H54 (cell line): ENCODE results near the gene DNAJC5G.

Experiments used
- DNase-seq: peaks from one replicate; pipeline ENCODE4 v3.0.0; 2011; ENCODE audit warnings: low spot score, mixed read lengths; ENCODE audit not compliant: insufficient read length
- FAIRE-seq: peaks from 3 replicates; lab custom pipeline; 2011; peaks lifted over from hg19 to GRCh38; lab: Jason Lieb, UNC
- POLR2A ChIP-seq: IDR thresholded peaks from 2 replicates; pipeline ENCODE4 v1.6.1; 2011; ENCODE audit warnings: low read depth, mild to moderate bottlenecking, low read length

Gene DNAJC5G, protein sequence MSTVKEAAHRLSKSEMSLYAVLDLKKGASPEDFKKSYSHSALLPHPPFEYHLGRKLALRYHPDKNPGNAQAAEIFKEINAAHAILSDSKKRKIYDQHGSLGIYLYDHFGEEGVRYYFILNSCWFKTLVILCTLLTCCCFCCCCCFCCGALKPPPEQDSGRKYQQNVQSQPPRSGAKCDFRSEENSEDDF

DNA sequence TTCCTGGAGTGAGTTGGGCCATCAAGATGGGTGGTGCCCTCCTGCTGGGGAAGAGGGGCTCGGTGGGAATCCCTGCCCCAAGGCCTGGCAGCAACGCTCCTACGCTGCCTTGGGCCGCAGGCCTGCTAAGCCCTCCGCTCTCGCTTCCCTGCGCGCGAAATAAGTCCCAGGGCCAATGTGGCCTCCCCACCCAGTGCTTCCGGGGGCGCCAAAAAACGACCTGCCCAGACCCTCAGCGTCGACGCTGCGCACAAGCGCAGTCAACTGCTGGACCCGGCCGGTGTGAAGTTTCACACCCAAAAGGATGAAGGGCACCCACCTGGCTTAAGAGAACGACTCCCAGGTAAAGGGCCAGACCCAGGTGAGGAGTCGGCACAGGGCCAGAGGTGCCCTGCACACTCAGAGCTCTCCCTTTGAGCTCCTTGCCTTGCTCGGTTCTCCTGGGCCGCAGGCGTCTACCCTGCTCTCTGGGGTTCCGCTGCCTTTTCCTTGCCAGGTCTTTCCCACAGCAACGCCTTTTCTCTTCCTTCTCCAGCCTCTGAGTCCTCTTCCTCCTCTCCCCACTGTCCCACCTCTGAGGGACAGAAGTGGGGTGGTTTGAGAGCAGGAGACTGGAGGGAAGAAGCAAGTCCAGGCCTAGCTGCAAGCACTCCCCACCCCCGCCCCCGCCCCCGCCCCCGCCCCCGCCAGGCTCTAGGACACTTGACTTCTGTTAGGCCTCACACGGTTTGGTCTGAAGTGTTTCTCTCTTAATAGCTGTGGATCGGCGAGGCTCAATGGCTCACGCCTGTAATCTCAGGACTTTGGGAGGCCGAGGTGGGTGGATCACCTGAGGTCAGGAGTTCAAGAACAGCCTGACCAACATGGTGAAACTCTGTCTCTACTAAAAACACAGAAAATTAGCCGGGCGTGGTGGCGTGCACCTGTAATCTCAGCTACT is at the start of gene DNAJC5G:
Gene DNAJC5G, plus strand, starts transcription at position 223 of the 940 bp plus-strand sequence. CDS start 1,296 bp downstream, outside the sequence.
- no peak for TF ChIP-seq POLR2A
- DNase-seq (no peak), FAIRE-seq (no peak)

GRCh38 chr2:27225526-27225925 is 49.7 kb upstream of the DNAJC5G start:
- no peak for TF ChIP-seq POLR2A
- FAIRE-seq, result no peak
- no peak for DNase-seq

GRCh38 chr2:27227501-27227900 is 47.7 kb upstream of the DNAJC5G start:
- no peak for TF ChIP-seq POLR2A
- DNase-seq, result no peak
- FAIRE-seq, result no peak

DNA sequence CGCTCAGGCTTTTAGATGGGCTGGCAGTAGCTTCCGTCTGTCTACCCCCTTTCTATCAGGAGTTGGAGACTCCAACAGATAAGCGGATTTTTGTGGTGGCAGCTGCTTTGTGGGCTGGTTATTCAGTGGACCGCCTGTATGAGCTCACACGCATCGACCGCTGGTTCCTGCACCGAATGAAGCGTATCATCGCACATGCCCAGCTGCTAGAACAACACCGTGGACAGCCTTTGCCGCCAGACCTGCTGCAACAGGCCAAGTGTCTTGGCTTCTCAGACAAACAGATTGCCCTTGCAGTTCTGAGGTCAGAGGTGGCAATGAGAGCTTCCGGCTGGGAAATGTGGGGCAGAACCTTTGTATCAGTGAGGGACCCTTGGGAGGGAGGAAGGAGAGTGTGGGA is 43.3 kb upstream of the DNAJC5G start:
- FAIRE-seq (no peak), DNase-seq (no peak)
- no peak for TF ChIP-seq POLR2A

- DNase-seq, result no peak
- no peak for TF ChIP-seq POLR2A
- FAIRE-seq, result no peak
These were observed 41.9 kb upstream of the DNAJC5G start for GRCh38 chr2:27233341-27233740.

DNA sequence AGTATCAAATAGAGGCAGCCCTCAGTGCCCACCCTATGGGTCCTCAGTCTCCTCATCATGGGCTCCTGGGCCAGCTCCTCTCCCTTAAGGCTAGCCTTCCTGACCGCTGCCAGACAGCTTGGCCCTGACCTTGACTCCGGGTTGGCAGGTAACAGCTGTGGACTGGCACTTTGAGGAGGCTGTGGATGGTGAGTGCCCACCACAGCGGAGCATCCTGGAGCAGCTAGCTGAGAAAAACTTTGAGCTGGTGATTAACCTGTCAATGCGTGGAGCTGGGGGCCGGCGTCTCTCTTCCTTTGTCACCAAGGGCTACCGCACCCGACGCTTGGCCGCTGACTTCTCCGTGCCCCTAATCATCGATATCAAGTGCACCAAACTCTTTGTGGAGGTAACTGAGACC is 39.1 kb upstream of the DNAJC5G start:
- no peak for DNase-seq
- no peak for FAIRE-seq
- no peak for TF ChIP-seq POLR2A

GRCh38 chr2:27236626-27237025 is 38.6 kb upstream of the DNAJC5G start:
- TF ChIP-seq POLR2A, result no peak
- DNase-seq (no peak), FAIRE-seq (no peak)

DNA sequence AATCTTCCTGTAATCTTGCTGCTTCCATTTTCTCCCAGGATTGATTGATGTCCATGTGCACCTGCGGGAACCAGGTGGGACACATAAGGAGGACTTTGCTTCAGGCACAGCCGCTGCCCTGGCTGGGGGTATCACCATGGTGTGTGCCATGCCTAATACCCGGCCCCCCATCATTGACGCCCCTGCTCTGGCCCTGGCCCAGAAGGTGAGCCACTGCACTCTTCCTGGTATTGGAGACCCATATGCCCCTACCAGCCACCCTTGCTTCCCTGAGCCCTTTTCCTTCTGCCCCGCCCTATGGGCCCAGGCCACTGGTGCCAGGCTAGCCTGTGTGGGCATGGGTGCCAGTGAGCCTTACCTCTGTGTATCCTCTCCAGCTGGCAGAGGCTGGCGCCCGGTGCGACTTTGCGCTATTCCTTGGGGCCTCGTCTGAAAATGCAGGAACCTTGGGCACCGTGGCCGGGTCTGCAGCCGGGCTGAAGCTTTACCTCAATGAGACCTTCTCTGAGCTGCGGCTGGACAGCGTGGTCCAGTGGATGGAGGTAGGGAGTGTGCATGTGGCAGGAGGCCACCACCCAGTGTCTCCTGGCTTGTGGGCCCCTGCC is 37.8 kb upstream of the DNAJC5G start:
- DNase-seq, result no peak
- FAIRE-seq, result no peak

DNA sequence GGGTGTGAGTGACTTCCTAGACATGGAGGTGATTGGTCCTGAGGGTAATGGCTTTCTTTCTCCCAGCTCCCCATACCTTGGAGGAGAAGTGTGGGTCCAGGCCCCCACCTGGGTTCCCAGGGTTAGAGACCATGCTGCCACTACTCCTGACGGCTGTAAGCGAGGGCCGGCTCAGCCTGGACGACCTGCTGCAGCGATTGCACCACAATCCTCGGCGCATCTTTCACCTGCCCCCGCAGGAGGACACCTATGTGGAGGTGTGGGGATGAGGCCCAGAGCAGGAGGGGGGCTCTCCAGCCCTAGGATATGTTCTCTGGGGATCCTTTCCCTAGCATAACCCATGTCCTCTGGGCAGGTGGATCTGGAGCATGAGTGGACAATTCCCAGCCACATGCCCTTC is 36.3 kb upstream of the DNAJC5G start:
- DNase-seq (no peak), FAIRE-seq (no peak)
- no peak for TF ChIP-seq POLR2A

More for the DNA sequence above, 37.8 kb upstream of the DNAJC5G start:
- no peak for TF ChIP-seq POLR2A

DNA sequence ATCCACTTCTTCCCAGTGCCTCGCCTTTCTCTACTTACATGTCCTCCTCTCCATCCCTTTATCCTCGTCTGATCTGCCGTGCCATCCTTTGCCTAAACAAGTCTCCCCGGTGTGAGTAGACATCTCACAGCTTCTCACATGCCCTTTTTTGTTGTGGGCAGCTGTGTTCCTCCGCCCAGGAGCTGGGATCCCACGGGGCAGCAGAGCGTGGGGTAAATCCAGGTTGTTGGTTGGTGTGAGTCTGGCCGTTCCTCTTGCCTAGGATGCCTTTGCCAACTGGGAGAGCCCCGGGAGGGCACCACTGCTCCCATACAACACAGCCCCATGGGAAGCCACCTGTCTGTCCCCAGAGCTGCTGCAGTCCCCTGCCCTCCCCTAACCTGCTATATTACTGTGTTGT is 34.8 kb upstream of the DNAJC5G start:
- TF ChIP-seq POLR2A, result no peak
- DNase-seq, result no peak
- no peak for FAIRE-seq

DNA sequence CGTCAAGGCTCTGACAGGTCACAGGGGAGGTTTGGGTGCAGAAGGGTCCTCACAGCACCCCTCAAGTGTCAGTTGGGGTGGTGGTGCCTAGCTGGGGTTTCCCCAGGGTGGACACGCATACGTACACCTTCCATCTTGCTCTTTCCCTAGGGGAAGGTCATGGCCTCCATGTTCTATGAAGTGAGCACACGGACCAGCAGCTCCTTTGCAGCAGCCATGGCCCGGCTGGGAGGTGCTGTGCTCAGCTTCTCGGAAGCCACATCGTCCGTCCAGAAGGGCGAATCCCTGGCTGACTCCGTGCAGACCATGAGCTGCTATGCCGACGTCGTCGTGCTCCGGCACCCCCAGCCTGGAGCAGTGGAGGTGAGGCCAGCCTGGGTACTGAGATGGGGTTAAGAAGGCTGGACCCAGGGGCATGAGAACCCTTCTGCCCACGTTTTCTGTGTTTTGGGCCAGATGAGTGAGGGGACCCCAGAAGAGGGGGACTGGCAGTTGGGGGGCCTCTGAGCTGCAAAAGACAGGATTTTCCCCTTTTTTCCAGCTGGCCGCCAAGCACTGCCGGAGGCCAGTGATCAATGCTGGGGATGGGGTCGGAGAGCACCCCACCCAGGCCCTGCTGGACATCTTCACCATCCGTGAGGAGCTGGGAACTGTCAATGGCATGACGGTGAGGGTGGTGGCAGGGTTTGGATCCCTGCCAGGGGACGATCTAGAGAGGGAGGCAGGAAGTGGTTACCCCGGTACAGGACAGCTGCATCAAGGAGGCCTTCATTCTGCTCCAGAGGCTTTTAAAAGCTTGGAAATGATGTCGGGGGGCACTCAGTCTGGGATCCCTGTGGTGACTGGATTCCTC is 33.2 kb upstream of the DNAJC5G start:
- FAIRE-seq (no peak), DNase-seq (no peak)
- no peak for TF ChIP-seq POLR2A

DNA sequence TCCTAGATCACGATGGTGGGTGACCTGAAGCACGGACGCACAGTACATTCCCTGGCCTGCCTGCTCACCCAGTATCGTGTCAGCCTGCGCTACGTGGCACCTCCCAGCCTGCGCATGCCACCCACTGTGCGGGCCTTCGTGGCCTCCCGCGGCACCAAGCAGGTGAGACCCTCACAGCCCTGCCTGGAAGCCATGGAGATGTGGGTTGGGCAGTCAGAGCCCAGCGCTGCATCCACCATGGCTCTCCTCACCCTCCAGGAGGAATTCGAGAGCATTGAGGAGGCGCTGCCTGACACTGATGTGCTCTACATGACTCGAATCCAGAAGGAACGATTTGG is 32.6 kb upstream of the DNAJC5G start:
- FAIRE-seq, result no peak
- no peak for TF ChIP-seq POLR2A
- DNase-seq, result no peak

GRCh38 chr2:27243391-27244130 is 31.7 kb upstream of the DNAJC5G start:
- DNase-seq (no peak), FAIRE-seq (no peak)
- no peak for TF ChIP-seq POLR2A
